Right atrium auricular region (tissue), 2 donors: ENCODE results near the gene FBXW4. TPM values are rescaled to one million over a fixed set of nuclear protein-coding genes. Genes with fewer than 3 reads are reported as not detected.

ENCODE experiments used
- DNase-seq: peaks from one replicate; pipeline ENCODE4 v3.0.0-alpha.2; 2019; ENCODE audit warnings: low spot score
- H3K27ac ChIP-seq, 2 donors: fragments of 200-600 bp; sonication (generic); 1 replicate in 1 of 2; 2 replicates in 1 of 2; pipeline ENCODE4 v1.5.1; 2016 to 2019
- H3K27me3 ChIP-seq, 2 donors: fragments of 200-600 bp; sonication (generic); one replicate each; pipeline versions ENCODE4 v1.5.1 to v1.6.0; 2017 to 2019
- H3K36me3 ChIP-seq: fragments of 200-600 bp; sonication (generic); one replicate; pipeline ENCODE4 v1.5.1; 2016
- H3K4me1 ChIP-seq, 2 donors: fragments of 200-600 bp; sonication (generic); one replicate each; pipeline versions ENCODE4 v1.5.1 to v1.6.0; 2017 to 2019
- H3K4me3 ChIP-seq, 2 donors: fragments of 200-600 bp; sonication (generic); 1 replicate in 1 of 2; 2 replicates in 1 of 2; pipeline ENCODE4 v1.5.1; 2017 to 2019; ENCODE audit warnings: mild to moderate bottlenecking in 1 of 2, moderate library complexity in 1 of 2
- H3K9me3 ChIP-seq, 2 donors: fragments of 200-600 bp; sonication (generic); one replicate each; pipeline ENCODE4 v1.5.1; 2019
- CTCF ChIP-seq, 2 donors: fragments of 200-600 bp; sonication (generic); IDR thresholded peaks; one replicate each; pipeline ENCODE4 v1.5.1; 2019; ENCODE audit warnings: antibody characterized with exemption in 2 of 2
- total RNA-seq, 2 donors: library from RNA; depleted of rRNA; stranded (reverse); fragments of >200 nt; gene quantifications; one replicate each; pipeline ENCODE4 v1.1.0, GENCODE V29; 2016

The FBXW4 gene
- total RNA-seq, 2 donors from 2014 or later: 75.2 to 95.1 TPM

GRCh38 chr10:101569622-101570427 is 125.1 kb downstream of the FBXW4 start:
- DNase-seq: no peak
- peak overlapping the region; percentile 42 to 63 for H3K4me3 ChIP-seq
- H3K27me3 ChIP-seq: peaks cover 0 to 21% of the 10 kb centered on the region in 2 donors
- H3K9me3 ChIP-seq: peaks cover 0 to 13% of the 10 kb centered on the region in 2 donors
- H3K27ac ChIP-seq: peak overlapping the region in 1 of 2 donors; percentile 33
- H3K36me3 ChIP-seq: no peaks in the 10 kb centered on the region
- TF ChIP-seq CTCF (IDR thresholded peaks at IDR 0.05): peak; percentile 92 to 99
- H3K4me1 ChIP-seq: peaks cover 0 to 27% of the 10 kb centered on the region in 2 donors

DNA sequence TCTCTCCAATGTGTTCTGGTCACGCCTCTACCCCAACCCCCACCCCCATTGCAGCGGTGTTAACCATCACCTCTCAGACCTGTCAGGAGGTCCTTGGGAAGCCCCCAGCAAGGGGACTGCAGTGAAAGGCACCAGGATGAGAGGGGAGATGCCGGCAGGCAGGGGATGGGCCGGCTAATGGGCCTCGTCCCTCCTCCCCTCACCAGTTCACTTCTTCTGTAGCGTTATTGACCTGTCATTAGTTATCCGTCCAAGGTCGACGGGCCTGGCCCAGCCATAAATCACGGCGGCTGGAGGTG is 125.7 kb downstream of the FBXW4 start:
- Histone ChIP-seq H3K9me3 (peaks cover 0 to 13% of the 10 kb centered on the region in 2 donors), H3K27me3 (peaks cover 0 to 21% of the 10 kb centered on the region in 2 donors), H3K4me1 (peaks cover 0 to 27% of the 10 kb centered on the region in 2 donors), H3K27ac (no peak overlapping the region), H3K4me3 (no peak overlapping the region), H3K36me3 (no peaks in the 10 kb centered on the region)
- no peak for DNase-seq
- TF ChIP-seq CTCF (IDR thresholded peaks at IDR 0.05): no peak

- H3K4me3 ChIP-seq: no peak overlapping the region
- peaks cover 0 to 27% of the 10 kb centered on the region in 2 donors for H3K4me1 ChIP-seq
- no peak overlapping the region for H3K27ac ChIP-seq
- no peak for TF ChIP-seq CTCF (IDR thresholded peaks at IDR 0.05)
- no peak for DNase-seq
- peaks cover 0 to 9% of the 10 kb centered on the region in 2 donors for H3K9me3 ChIP-seq
- no peaks in the 10 kb centered on the region for H3K36me3 ChIP-seq
- H3K27me3 ChIP-seq: peaks cover 0 to 21% of the 10 kb centered on the region in 2 donors
These were observed 126.8 kb downstream of the FBXW4 start for GRCh38 chr10:101568054-101568745.

GRCh38 chr10:101567165-101568006 is 127.6 kb downstream of the FBXW4 start:
- peaks cover 0 to 21% of the 10 kb centered on the region in 2 donors for H3K27me3 ChIP-seq
- no peak overlapping the region for H3K27ac ChIP-seq
- no peak overlapping the region for H3K4me3 ChIP-seq
- no peaks in the 10 kb centered on the region for H3K36me3 ChIP-seq
- no peak for TF ChIP-seq CTCF (IDR thresholded peaks at IDR 0.05)
- H3K4me1 ChIP-seq: peaks cover 0 to 27% of the 10 kb centered on the region in 2 donors
- peaks cover 0 to 1% of the 10 kb centered on the region in 2 donors for H3K9me3 ChIP-seq
- DNase-seq: no peak

GRCh38 chr10:101566333-101567164 is 128.4 kb downstream of the FBXW4 start:
- Histone ChIP-seq H3K9me3 (no peaks in the 10 kb centered on the region), H3K27me3 (peaks cover 0 to 21% of the 10 kb centered on the region in 2 donors), H3K4me1 (peaks cover 0 to 27% of the 10 kb centered on the region in 2 donors), H3K27ac (no peak overlapping the region), H3K4me3 (peak overlapping the region; percentile 3 to 34), H3K36me3 (no peaks in the 10 kb centered on the region)
- TF ChIP-seq CTCF (IDR thresholded peaks at IDR 0.05): no peak
- DNase-seq: no peak
